Rectal smooth muscle tissue (tissue), 1 donor: ENCODE results near the gene PPP2R5D.
"Not testable (repeated sequence)": the region's sequence is repeated elsewhere in the genome, so short reads cannot be mapped to it uniquely, and the experiment has no call there.

Experiments
- H3K27ac ChIP-seq: one replicate; pipeline ENCODE4 v1.7.0; 2013; ENCODE audit warnings: low read depth, low read length, inconsistent platforms
- H3K27me3 ChIP-seq: one replicate; pipeline ENCODE4 v1.7.0; 2013; ENCODE audit warnings: low read length; ENCODE audit not compliant: control insufficient read depth, insufficient read depth
- H3K36me3 ChIP-seq: one replicate; pipeline ENCODE4 v1.7.0; 2013; ENCODE audit warnings: low read length; ENCODE audit not compliant: control insufficient read depth, insufficient read depth
- H3K4me1 ChIP-seq: one replicate; pipeline ENCODE4 v1.7.0; 2013; ENCODE audit warnings: low read length; ENCODE audit not compliant: control insufficient read depth, insufficient read depth
- H3K4me3 ChIP-seq: one replicate; pipeline ENCODE4 v1.7.0; 2013; ENCODE audit warnings: low read length
- H3K9ac ChIP-seq: one replicate; pipeline ENCODE4 v1.7.0; 2013; ENCODE audit warnings: low read length

PPP2R5D gene

DNA sequence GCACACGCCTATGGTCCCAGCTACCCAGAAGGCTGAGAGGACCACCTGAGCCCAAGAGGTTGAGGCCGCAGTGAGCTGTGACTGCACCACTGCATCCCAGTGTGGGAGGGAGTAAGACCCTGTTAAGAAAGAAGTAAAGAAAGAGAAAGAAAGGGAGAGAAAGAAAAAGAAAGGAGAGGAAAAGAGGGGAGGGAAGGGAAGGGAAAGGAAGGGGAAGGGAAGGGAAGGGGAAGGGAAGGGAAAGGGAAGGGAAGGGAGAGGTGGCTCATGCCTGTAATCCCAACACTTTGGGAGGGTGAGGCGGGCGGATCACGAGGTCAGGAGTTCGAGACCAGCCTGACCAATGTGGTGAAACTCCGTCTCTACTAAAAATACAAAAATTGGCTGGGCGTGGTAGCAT, 57.1 kb downstream of the PPP2R5D start:
- not testable (repeated sequence) for H3K9ac ChIP-seq, H3K4me3 ChIP-seq, H3K27me3 ChIP-seq, H3K4me1 ChIP-seq, H3K27ac ChIP-seq
- H3K36me3 ChIP-seq = peaks cover 29% of the 10 kb centered on the region

- Histone ChIP-seq H3K4me1 (no peaks in the 10 kb centered on the region), H3K27ac (no peak overlapping the region), H3K4me3 (no peak overlapping the region), H3K36me3 (peaks cover 17% of the 10 kb centered on the region), H3K27me3 (no peaks in the 10 kb centered on the region), H3K9ac (no peak overlapping the region)
These were observed 58.9 kb downstream of the PPP2R5D start for GRCh38 chr6:43043310-43043709.

DNA sequence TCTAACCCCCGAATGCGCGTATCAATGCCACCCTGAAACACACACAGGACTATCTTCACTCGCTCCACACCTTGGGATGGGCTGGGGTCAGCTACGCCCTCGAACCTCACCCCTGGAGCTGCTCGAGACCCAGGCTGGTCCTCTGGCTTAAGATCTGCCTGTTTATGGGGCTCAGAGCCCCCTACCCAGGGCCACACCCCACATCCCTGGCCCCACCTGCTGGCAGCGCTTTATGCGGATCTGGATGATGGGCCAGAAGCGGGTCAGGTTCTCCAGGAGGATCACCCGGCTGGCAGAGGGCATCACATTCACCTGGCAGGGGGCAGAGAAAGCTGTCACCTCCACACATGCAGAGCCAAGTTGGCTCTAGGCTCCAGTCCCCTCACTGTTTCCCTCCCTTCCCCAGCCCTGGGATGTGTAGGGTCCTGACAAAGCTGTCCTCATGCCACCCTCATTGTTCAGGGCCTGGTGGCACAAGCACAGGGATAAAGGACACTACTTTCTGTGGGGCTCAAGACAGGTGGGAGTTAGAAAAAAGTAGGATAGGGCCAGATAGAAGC, 61.1 kb downstream of the PPP2R5D start:
- H3K4me3 ChIP-seq = no peak overlapping the region
- no peak overlapping the region for H3K27ac ChIP-seq
- no peak overlapping the region for H3K9ac ChIP-seq
- peaks cover 21% of the 10 kb centered on the region for H3K36me3 ChIP-seq
- no peaks in the 10 kb centered on the region for H3K27me3 ChIP-seq
- H3K4me1 ChIP-seq = no peaks in the 10 kb centered on the region

DNA sequence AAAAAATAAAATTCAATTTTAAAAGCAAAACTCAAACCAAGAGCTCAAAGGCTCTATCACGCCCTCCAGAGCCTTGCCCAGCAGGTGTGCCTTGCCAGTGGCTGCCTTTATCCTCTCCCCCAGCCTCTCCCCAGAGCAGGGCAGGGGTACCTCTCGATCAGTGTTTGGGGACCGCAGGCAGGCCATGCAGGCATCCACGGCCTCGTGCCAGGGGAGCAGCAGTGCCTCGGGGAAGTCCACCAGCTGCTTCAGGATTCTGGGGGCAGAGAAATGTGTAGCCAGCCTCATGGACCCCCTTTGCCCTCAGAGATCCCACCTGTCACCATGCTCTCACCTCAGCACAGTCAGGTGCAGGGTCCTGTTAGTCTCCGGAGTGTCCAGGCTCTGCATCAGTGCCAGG, 63.6 kb downstream of the PPP2R5D start:
- Histone ChIP-seq H3K9ac (no peak overlapping the region), H3K4me3 (no peak overlapping the region), H3K27ac (no peak overlapping the region), H3K36me3 (peaks cover 17% of the 10 kb centered on the region), H3K27me3 (no peaks in the 10 kb centered on the region), H3K4me1 (no peaks in the 10 kb centered on the region)

- no peak overlapping the region for H3K27ac ChIP-seq
- peaks cover 14% of the 10 kb centered on the region for H3K36me3 ChIP-seq
- H3K4me1 ChIP-seq = peaks cover 6% of the 10 kb centered on the region
- no peak overlapping the region for H3K4me3 ChIP-seq
- H3K27me3 ChIP-seq = no peaks in the 10 kb centered on the region
- H3K9ac ChIP-seq = no peak overlapping the region
These were observed 66.6 kb downstream of the PPP2R5D start for GRCh38 chr6:43050981-43051380.

DNA sequence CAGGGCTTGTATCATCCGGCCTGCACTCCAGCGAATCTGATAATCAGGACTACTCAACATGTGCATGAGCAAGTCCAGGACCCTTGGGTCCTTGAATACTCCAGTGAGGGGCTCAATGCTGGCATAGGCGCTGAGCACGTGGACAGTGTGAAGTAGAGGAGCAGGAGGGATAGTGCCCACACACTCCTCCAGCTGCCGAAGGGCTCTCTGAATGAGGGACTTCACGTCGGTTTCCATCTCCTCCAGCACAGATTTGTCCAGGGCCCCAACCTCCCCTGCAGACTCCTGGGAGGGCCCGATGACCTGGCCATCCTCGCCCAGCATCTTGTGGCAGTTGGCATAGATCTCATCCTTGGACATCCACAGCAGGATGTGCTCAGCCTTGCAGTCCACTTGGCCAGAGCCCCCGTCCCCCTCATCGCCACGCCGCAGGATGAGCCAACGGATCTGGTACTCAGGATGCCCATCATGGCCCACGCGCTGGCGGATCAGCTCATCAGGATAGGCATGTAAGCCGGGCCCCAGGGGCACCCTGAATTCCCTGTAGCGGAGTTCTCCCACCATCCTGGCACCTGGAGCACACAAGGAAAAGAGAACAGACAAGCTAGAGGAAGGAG, 68.0 kb downstream of the PPP2R5D start:
- no peaks in the 10 kb centered on the region for H3K27me3 ChIP-seq
- peak overlapping the region; percentile 83 for H3K27ac ChIP-seq
- H3K4me3 ChIP-seq = peak overlapping the region; percentile 90
- H3K4me1 ChIP-seq = peaks cover 6% of the 10 kb centered on the region
- no peak overlapping the region for H3K9ac ChIP-seq
- peaks cover 17% of the 10 kb centered on the region for H3K36me3 ChIP-seq

DNA sequence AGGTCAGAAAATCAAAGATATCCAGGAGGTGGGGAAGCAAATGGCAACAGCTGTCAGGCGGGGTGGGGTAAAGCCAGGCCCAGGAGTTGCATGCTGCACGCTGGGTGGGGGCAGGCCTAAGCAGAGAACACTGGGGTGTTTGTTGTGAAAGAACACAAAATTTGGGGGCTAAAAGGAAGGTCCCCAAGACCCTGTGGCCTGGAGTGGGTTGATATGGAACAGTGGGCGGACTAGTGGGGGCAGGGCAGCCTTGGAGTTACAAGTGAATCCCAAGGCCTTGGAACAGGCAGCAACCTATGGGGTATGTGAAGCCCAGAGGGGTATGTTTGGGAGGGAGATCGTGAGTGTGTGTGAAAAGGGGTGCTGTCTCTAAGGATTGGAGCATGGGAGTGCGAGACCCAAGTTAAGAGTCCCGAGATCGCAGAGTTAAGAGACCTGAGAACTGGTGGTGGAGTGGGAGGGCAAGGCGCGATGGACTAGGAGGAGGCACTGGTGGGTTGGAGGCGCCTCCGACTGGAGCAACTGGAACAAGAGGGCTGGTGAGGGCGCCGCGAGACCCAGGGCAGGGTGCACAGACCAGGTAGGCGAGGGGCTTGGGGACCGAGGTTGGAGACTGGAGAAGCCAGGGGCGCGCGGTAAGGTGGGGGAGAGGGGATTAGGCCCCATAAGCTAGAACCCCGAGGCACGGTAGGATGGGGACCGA, 68.6 kb downstream of the PPP2R5D start:
- peaks cover 6% of the 10 kb centered on the region for H3K4me1 ChIP-seq
- H3K36me3 ChIP-seq = peaks cover 17% of the 10 kb centered on the region
- H3K4me3 ChIP-seq = peak overlapping the region; percentile 90
- H3K9ac ChIP-seq = peak overlapping the region; percentile 96
- H3K27ac ChIP-seq = peak overlapping the region; percentile 83
- no peaks in the 10 kb centered on the region for H3K27me3 ChIP-seq

DNA sequence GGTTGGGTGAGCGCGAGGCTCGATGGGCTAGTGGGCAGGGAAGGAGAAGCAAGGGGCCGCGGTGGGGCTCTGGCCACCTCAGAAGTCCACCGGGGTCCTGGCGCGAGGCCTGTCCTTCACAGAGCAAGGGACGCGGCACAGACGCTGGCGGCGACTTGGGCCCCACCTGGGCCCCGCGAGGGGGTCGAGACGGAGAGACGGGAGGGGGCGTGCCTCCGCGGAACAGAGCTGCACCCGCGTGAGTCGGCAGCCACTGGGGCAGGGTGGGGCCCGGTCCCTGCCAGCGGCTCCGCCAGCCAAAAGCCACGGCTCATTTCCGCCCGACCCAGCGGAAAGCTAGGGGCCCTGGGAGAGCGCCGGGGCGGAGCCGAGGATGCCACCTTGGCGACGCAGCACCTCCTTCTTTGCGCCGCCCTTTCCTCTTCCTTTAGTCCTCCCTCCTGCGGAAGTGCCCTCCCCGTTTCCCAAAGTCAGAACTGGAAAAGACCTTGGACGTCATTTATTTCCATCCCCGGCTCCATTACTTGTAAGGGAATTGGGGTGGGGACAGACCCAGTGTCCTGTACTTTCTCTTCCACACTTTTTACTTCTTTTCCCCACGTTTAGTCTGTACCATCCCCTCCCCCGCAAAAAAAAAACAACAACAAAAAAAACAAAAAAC, 69.3 kb downstream of the PPP2R5D start, which contains the start of gene CUL7:
Gene CUL7 (minus strand): TSS at position 307 of the 661 bp plus-strand sequence. CDS start 1,063 bp downstream, outside the sequence.
- Histone ChIP-seq H3K27ac (peak within 1 kb of the TSS; percentile 83), H3K4me3 (peak within 1 kb of the TSS; percentile 90), H3K4me1 (peaks cover 10% of the 10 kb centered on the region), H3K36me3 (peaks cover 17% of the 10 kb centered on the region), H3K9ac (peak within 1 kb of the TSS; percentile 96), H3K27me3 (no peaks in the 10 kb centered on the region)

GRCh38 chr6:43054206-43054943, 70.0 kb downstream of the PPP2R5D start:
- peak overlapping the region; percentile 43 for H3K9ac ChIP-seq
- peak overlapping the region; percentile 83 for H3K27ac ChIP-seq
- H3K36me3 ChIP-seq = peaks cover 16% of the 10 kb centered on the region

DNA sequence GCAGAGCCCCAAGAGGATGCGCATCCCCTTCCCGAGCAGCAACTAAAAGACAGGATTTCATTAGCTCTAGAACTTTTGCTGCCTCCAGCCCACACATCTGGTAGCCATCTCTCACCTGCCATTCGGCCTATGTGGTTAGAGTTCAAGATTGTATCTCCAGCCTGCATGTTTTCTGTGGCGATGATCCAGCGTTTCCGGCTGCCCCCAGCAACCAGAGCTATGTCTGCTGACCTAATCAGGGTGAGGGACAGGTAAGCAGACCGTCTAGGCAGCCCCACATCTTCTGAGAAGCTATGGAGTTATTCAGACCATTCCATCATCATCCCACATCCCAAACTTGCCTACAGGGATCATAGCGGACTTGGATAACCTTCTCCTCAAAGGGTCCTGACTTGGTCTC, 71.6 kb downstream of the PPP2R5D start:
- Histone ChIP-seq H3K27ac (no peak overlapping the region), H3K4me1 (peaks cover 16% of the 10 kb centered on the region), H3K36me3 (peaks cover 10% of the 10 kb centered on the region)

More at GRCh38 chr6:43054206-43054943, 70.0 kb downstream of the PPP2R5D start:
- Histone ChIP-seq H3K4me1 (peaks cover 12% of the 10 kb centered on the region), H3K4me3 (peak overlapping the region; percentile 90), H3K27me3 (no peaks in the 10 kb centered on the region)

GRCh38 chr6:43058531-43058930, 74.2 kb downstream of the PPP2R5D start:
- Histone ChIP-seq H3K4me3 (peak overlapping the region; percentile 92), H3K36me3 (peaks cover 14% of the 10 kb centered on the region), H3K9ac (peak overlapping the region; percentile 50), H3K27me3 (no peaks in the 10 kb centered on the region), H3K27ac (no peak overlapping the region), H3K4me1 (peaks cover 13% of the 10 kb centered on the region)

More for the DNA sequence above, 71.6 kb downstream of the PPP2R5D start:
- Histone ChIP-seq H3K4me3 (no peak overlapping the region), H3K27me3 (no peaks in the 10 kb centered on the region), H3K9ac (no peak overlapping the region)
